IPS-18c (cell line): ENCODE data around the gene C5orf22.
"Not testable (repeated sequence)": the region's sequence is repeated elsewhere in the genome, so short reads cannot be mapped to it uniquely, and the experiment has no call there.

Experiments
- H3K4me3 ChIP-seq: 2 replicates; pipeline ENCODE4 v1.7.0; 2013; ENCODE audit warnings: low read depth, mild to moderate bottlenecking, low read length, moderate library complexity; ENCODE audit not compliant: insufficient read depth
- H3K9me3 ChIP-seq: one replicate; pipeline ENCODE4 v1.6.1; 2013; ENCODE audit warnings: mild to moderate bottlenecking, low read length, moderate library complexity; ENCODE audit not compliant: control insufficient read depth, insufficient read depth

The C5orf22 gene

GRCh38 chr5:31583129-31583528 is 51.0 kb downstream of the C5orf22 start:
- no peaks in the 10 kb centered on the region for H3K9me3 ChIP-seq
- H3K4me3 ChIP-seq, result no peak overlapping the region

GRCh38 chr5:31585166-31585894 is 53.2 kb downstream of the C5orf22 start:
- no peak overlapping the region for H3K4me3 ChIP-seq
- no peaks in the 10 kb centered on the region for H3K9me3 ChIP-seq

DNA sequence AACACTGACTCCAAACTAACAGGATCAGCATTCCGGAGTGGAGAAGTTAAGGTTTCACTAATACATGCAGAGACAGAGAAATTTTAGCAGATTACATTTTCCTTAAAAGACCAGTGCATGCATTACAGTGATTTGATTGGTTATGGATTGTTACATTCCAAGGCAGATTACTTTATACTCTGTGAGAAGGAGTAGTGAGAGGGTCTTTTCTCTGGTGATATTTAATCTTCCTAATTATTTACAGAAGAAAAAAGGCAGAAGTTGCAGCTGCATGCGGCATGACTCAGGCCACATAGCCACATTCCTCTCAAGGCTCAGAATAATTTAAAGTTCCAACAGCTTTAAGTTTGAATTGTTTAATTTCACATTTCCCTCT is 53.8 kb downstream of the C5orf22 start:
- H3K4me3 ChIP-seq, result no peak overlapping the region
- no peaks in the 10 kb centered on the region for H3K9me3 ChIP-seq

GRCh38 chr5:31587546-31587945 is 55.4 kb downstream of the C5orf22 start:
- Histone ChIP-seq H3K9me3 (no peaks in the 10 kb centered on the region), H3K4me3 (no peak overlapping the region)

- no peaks in the 10 kb centered on the region for H3K9me3 ChIP-seq
Measured at GRCh38 chr5:31593665-31594064, 61.6 kb downstream of the C5orf22 start.

GRCh38 chr5:31596354-31596753 is 64.3 kb downstream of the C5orf22 start:
- no peak overlapping the region for H3K4me3 ChIP-seq
- H3K9me3 ChIP-seq, result peaks cover 2% of the 10 kb centered on the region

More at GRCh38 chr5:31593665-31594064, 61.6 kb downstream of the C5orf22 start:
- no peak overlapping the region for H3K4me3 ChIP-seq

- peaks cover 2% of the 10 kb centered on the region for H3K9me3 ChIP-seq
- no peak overlapping the region for H3K4me3 ChIP-seq
Measured at GRCh38 chr5:31598640-31599611, 66.8 kb downstream of the C5orf22 start.

- H3K4me3 ChIP-seq, H3K9me3 ChIP-seq: not testable (repeated sequence)
Measured at GRCh38 chr5:31602305-31602704, 70.2 kb downstream of the C5orf22 start.

DNA sequence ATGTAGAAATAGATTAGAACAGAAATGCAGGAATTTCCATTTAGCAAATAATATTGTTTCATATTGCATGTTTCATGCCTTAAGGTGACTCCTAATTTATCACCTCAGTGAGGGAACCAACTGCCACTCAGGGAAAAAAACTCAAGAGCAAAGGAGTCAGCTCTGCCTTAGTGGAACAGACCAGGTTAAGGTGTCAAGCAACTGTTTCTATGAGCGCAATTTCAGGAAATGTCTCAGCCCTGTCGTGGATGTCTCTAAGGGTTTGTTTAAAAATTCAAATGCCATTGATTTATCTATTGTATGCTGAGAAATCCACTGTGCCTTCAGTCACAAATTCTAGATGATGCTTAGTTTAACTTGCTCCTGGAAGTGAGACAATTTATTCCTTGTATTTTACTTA is 72.1 kb downstream of the C5orf22 start:
- peaks cover 2% of the 10 kb centered on the region for H3K9me3 ChIP-seq
- H3K4me3 ChIP-seq, result no peak overlapping the region

- H3K4me3 ChIP-seq, result no peak overlapping the region
- H3K9me3 ChIP-seq, result peaks cover under 1% of the 10 kb centered on the region
Measured at GRCh38 chr5:31604644-31605043, 72.5 kb downstream of the C5orf22 start.
